ENCODE results near the gene CCND2.

DNA sequence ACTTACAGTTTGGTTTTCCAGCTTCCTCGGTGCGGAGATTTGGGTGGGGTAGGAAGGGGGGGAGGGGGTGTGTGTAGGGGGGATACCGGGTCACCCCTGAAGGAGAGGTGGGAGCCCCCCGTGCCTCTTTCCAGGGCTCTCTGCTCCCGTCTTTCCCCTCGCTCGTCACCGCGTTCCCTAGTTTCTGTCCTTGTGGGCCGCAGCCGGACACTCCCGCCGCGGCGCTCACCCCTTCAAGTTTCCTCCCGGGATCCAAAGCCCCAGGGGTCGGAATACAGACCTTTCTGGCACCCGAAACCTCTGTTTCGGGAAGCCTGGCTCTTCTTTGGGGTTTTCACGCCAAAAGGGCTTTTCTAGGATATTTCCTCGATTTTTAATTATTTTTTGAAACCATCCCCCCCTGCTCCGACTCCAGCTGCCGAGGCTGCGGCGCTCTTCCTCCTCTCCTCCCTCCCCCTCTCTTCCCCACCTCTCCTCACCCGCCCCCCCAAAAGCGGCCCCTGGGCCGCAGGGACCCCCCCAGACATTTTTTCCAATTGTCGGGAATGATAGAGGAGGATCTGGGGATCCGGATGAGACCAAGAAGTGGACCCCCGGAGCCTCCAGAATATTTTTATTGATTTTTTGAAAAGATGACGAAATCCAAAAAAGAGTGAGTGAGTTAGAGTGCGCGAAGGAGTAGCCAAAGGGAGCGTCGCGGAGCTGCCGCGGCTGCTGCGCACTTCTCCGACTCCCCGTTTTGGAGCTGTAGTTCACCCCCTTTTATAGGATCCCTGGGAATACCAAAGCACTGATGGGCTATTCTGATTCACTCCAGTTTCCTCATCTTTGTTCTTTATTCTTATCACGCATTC is 1.7 kb downstream of the CCND2 start:
- TF ChIP-seq POLR2A (IDR thresholded peaks at IDR 0.05), result no peak
- TF ChIP-seq, protein P1, sequence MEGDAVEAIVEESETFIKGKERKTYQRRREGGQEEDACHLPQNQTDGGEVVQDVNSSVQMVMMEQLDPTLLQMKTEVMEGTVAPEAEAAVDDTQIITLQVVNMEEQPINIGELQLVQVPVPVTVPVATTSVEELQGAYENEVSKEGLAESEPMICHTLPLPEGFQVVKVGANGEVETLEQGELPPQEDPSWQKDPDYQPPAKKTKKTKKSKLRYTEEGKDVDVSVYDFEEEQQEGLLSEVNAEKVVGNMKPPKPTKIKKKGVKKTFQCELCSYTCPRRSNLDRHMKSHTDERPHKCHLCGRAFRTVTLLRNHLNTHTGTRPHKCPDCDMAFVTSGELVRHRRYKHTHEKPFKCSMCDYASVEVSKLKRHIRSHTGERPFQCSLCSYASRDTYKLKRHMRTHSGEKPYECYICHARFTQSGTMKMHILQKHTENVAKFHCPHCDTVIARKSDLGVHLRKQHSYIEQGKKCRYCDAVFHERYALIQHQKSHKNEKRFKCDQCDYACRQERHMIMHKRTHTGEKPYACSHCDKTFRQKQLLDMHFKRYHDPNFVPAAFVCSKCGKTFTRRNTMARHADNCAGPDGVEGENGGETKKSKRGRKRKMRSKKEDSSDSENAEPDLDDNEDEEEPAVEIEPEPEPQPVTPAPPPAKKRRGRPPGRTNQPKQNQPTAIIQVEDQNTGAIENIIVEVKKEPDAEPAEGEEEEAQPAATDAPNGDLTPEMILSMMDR (IDR thresholded peaks at IDR 0.05), result no peak

All from testis (tissue), 2 donors.